ENCODE measurements around the gene RSAD2. TPM values are rescaled to one million over a fixed set of nuclear protein-coding genes. Genes with fewer than 3 reads are reported as not detected.

RSAD2 gene
- total RNA-seq (ENCODE audit: low replicate concordance) = 0.63 and 4.0 TPM in 2 replicates

- DNase-seq (ENCODE audit: low read depth) = peak; percentile 54
- peak within 1 kb of the TSS; percentile 63 for H3K4me3 ChIP-seq (ENCODE audit: low read depth, low read length)
- TF ChIP-seq CTCF (IDR thresholded peaks at IDR 0.05; ENCODE audit: insufficient read depth, low read length) = peak; percentile 11
Observed at GRCh38 chr2:6877402-6878304, at the start of gene RSAD2. Gene RSAD2, plus strand, starts transcription at chr2:6877777. Its CDS starts 24 bp downstream, at chr2:6877801.

GRCh38 chr2:6828299-6828584 lies 49.3 kb upstream of the RSAD2 start:
- peak; percentile 68 for DNase-seq (ENCODE audit: low read depth)
- H3K4me3 ChIP-seq (ENCODE audit: low read depth, low read length) = no peak overlapping the region
- TF ChIP-seq CTCF (IDR thresholded peaks at IDR 0.05; ENCODE audit: insufficient read depth, low read length) = peak; percentile 51

GRCh38 chr2:6831229-6831628 lies 46.3 kb upstream of the RSAD2 start:
- no peak overlapping the region for H3K4me3 ChIP-seq (ENCODE audit: low read depth, low read length)
- TF ChIP-seq CTCF (IDR thresholded peaks at IDR 0.05; ENCODE audit: insufficient read depth, low read length) = no peak
- no peak for DNase-seq (ENCODE audit: low read depth)

- no peak overlapping the region for H3K4me3 ChIP-seq (ENCODE audit: low read depth, low read length)
- no peak for TF ChIP-seq CTCF (IDR thresholded peaks at IDR 0.05; ENCODE audit: insufficient read depth, low read length)
- no peak for DNase-seq (ENCODE audit: low read depth)
Observed at GRCh38 chr2:6832596-6833299, 44.8 kb upstream of the RSAD2 start.

- TF ChIP-seq CTCF (IDR thresholded peaks at IDR 0.05; ENCODE audit: insufficient read depth, low read length) = no peak
- DNase-seq (ENCODE audit: low read depth) = no peak
- no peak overlapping the region for H3K4me3 ChIP-seq (ENCODE audit: low read depth, low read length)
Observed at GRCh38 chr2:6833300-6833604, 44.3 kb upstream of the RSAD2 start.

GRCh38 chr2:6834163-6834562 lies 43.4 kb upstream of the RSAD2 start:
- no peak for DNase-seq (ENCODE audit: low read depth)
- no peak for TF ChIP-seq CTCF (IDR thresholded peaks at IDR 0.05; ENCODE audit: insufficient read depth, low read length)
- no peak overlapping the region for H3K4me3 ChIP-seq (ENCODE audit: low read depth, low read length)
